Measurements from ENCODE around the gene MCC.
"Not testable (repeated sequence)": the region's sequence is repeated elsewhere in the genome, so short reads cannot be mapped to it uniquely, and the experiment has no call there.

The MCC gene

DNA sequence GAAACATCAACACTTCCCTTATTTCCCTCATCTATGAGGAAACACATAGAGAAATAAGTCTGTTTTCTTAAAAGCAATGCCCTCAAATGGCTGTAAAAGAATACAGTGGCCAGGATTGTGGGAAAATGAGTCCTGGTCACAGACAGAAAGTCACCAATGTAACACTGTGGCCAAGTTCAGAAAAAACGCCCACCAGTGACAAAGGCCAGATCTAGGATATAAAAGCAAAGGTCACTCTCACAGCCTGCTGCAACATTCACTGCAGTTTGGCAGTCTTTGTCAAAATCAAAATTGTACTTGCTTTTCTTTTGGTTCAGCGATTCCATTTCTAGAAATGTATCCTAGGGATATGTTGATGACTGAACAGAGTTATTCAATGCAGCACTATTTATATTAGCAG is 84.0 kb downstream of the MCC start:
- TF ChIP-seq, protein P1, sequence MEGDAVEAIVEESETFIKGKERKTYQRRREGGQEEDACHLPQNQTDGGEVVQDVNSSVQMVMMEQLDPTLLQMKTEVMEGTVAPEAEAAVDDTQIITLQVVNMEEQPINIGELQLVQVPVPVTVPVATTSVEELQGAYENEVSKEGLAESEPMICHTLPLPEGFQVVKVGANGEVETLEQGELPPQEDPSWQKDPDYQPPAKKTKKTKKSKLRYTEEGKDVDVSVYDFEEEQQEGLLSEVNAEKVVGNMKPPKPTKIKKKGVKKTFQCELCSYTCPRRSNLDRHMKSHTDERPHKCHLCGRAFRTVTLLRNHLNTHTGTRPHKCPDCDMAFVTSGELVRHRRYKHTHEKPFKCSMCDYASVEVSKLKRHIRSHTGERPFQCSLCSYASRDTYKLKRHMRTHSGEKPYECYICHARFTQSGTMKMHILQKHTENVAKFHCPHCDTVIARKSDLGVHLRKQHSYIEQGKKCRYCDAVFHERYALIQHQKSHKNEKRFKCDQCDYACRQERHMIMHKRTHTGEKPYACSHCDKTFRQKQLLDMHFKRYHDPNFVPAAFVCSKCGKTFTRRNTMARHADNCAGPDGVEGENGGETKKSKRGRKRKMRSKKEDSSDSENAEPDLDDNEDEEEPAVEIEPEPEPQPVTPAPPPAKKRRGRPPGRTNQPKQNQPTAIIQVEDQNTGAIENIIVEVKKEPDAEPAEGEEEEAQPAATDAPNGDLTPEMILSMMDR (IDR thresholded peaks at IDR 0.05; ENCODE audit: control insufficient read depth, extremely low read depth, insufficient read depth), result no peak
- H3K4me3 ChIP-seq (ENCODE audit: low read depth, low read length), result no peak overlapping the region
- no peak for DNase-seq (ENCODE audit: low read depth)

DNA sequence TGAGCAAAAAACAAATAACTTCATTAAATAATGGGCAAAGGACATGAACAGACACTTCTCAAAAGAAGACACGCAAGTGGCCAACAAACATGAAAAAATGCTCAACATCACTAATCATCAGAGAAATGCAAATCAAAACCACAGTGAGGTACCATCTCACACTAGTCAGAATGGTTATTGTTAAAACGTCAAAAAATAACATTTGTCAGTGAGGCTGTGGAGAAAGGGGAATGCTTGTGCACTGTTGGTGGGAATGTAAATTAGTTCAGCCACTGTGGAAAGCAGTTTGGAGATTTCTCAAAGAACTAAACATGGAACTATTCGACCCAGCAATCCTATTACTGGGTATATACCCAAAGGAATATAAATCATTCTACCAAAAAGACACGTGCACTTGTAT is 90.3 kb downstream of the MCC start:
- not testable (repeated sequence) for DNase-seq (ENCODE audit: low read depth); H3K4me3 ChIP-seq (ENCODE audit: low read depth, low read length)

DNA sequence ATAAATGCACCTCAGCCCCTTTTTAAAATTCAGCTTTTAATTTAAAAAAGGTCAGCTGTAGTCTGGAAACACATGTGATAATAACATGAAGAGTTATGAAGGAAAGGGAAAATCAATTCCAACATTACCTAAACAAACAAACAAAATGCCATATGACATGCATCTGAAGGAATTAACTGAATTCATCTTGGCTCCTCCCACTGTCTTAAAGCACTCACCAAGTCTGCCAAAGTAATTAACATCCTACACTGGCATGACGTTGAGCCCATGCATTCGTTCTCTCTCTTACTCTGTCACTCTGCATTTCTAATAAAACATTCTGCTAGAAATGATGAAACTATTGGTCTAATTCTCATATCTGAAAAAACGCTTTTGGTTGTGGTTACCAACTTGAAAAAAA is 91.2 kb downstream of the MCC start:
- TF ChIP-seq, protein P1 (IDR thresholded peaks at IDR 0.05; ENCODE audit: control insufficient read depth, extremely low read depth, insufficient read depth), result no peak
- DNase-seq (ENCODE audit: low read depth), result no peak
- no peak overlapping the region for H3K4me3 ChIP-seq (ENCODE audit: low read depth, low read length)

DNA sequence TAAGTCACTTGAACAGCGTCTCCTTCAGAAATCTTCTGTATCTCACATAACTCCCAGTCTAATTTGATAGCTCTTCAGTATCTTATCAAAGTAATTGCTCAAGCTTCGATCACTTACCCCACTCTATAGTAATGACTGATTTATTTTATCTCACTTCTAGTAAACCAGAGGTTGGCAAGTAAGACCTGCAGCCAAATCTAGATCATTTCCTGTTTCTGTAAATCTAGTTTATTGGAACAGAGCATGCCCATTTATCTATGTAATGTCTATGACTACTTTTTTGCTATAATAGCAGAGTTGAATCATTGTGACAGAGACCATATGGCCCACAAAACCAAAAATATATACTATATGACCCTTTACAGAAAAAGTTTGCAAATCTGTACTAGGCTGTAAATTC is 93.6 kb downstream of the MCC start:
- no peak for DNase-seq (ENCODE audit: low read depth)
- TF ChIP-seq, protein P1 (IDR thresholded peaks at IDR 0.05; ENCODE audit: control insufficient read depth, extremely low read depth, insufficient read depth), result no peak
- H3K4me3 ChIP-seq (ENCODE audit: low read depth, low read length), result no peak overlapping the region

DNA sequence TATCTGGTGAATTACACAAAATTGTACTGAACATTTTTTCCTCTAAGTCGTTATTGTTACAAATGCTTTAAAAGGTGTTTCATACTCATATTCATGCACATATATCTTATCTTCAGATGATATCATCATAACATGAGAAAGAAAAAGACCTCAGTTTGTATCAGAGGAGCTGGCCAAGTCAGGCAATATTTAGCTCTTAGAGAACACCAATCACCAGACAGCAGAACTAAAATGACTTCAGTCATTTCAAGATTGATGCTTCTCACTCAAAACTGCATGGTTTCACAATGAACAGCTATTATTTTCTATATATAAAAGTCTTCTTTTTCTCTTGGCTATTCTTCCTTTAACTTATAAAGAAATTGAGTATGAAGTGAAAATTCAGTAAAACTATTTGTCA is 98.0 kb downstream of the MCC start:
- TF ChIP-seq, protein P1 (IDR thresholded peaks at IDR 0.05; ENCODE audit: control insufficient read depth, extremely low read depth, insufficient read depth), result no peak
- no peak for DNase-seq (ENCODE audit: low read depth)
- H3K4me3 ChIP-seq (ENCODE audit: low read depth, low read length), result no peak overlapping the region

DNA sequence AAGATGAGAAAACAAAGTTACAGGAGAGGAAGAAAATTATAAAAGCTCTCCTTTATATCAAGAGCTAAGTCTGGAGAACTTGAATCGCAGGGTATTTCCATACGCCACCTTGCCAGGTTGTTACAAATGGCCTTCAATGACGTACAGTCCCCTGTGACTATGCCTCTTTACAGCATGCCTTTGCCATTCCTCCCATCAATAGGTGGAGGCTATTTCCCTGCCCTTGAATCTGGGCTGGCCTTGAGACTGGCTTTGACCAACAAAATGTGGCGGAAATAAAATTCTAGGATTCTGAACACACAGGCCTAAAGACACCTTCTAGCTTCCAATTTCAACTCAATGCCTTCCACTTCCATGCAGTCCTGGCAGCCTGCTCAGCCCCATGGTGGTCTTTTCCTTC is 99.1 kb downstream of the MCC start:
- H3K4me3 ChIP-seq (ENCODE audit: low read depth, low read length), result no peak overlapping the region
- DNase-seq (ENCODE audit: low read depth), result no peak
- TF ChIP-seq, protein P1 (IDR thresholded peaks at IDR 0.05; ENCODE audit: control insufficient read depth, extremely low read depth, insufficient read depth), result no peak

DNA sequence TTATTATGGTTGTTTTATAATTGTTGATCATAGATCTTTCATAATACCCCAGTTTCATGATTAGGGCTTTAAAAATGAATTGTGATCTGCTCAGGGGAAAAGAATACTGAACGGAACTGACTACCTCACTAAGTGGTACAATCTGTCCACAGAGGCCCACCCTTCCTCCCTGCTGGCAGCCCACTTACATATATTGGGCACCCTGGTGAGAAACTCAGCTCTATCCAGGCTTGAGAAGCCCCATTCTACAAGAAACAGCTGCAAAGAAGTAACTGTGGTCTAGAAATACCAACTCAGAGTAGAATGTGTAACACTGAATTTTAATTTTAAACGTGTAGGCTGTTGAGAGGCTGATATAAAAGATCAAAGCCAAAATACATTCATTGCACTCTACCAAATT is 100.4 kb downstream of the MCC start:
- no peak for DNase-seq (ENCODE audit: low read depth)
- TF ChIP-seq, protein P1 (IDR thresholded peaks at IDR 0.05; ENCODE audit: control insufficient read depth, extremely low read depth, insufficient read depth), result no peak
- H3K4me3 ChIP-seq (ENCODE audit: low read depth, low read length), result no peak overlapping the region
